Stimulated activated CD4-positive, alpha-beta T cell treated with anti-CD3 and anti-CD28 coated beads, Interleukin-12 subunit alpha, Interleukin-12 subunit beta, amount 100 ng/mL, for 48 hours (primary cell): ENCODE results near the gene C16orf92.

Source experiments
- DNase-seq, 3 donors: peaks; one replicate each; pipeline ENCODE4 v3.0.0-alpha.2; 2020; ENCODE audit warnings: low read depth in 2 of 3, low spot score in 1 of 3

The C16orf92 gene

GRCh38 chr16:30022887-30023286 is at the start of gene C16orf92:
Gene C16orf92 (plus strand): TSS chr16:30023198. CDS start chr16:30023341, 143 bp downstream.
- DNase-seq: no peak

GRCh38 chr16:29973384-29974246 is 49.4 kb upstream of the C16orf92 start, which contains the start of gene TAOK2:
Gene TAOK2 (plus strand): TSS chr16:29973868. CDS start chr16:29977773, 3,905 bp downstream.
- DNase-seq: peak; percentile 90 to 97 (median 96)

GRCh38 chr16:29974291-29975133 is 48.5 kb upstream of the C16orf92 start:
- no peak for DNase-seq

GRCh38 chr16:29975134-29975538 is 47.9 kb upstream of the C16orf92 start:
- no peak for DNase-seq

- DNase-seq: no peak
These were observed 47.0 kb upstream of the C16orf92 start for GRCh38 chr16:29975811-29976511.

- no peak for DNase-seq
These were observed 45.8 kb upstream of the C16orf92 start for GRCh38 chr16:29977063-29977825.

- no peak for DNase-seq
These were observed 44.9 kb upstream of the C16orf92 start for GRCh38 chr16:29978081-29978480.

GRCh38 chr16:29978564-29979270 is 44.3 kb upstream of the C16orf92 start:
- no peak for DNase-seq

- no peak for DNase-seq
These were observed 40.2 kb upstream of the C16orf92 start for GRCh38 chr16:29982560-29983419.

GRCh38 chr16:29983420-29984136 is 39.4 kb upstream of the C16orf92 start:
- DNase-seq: no peak

- no peak for DNase-seq
These were observed 38.7 kb upstream of the C16orf92 start for GRCh38 chr16:29984137-29984763.

GRCh38 chr16:29984764-29985147 is 38.2 kb upstream of the C16orf92 start:
- no peak for DNase-seq

GRCh38 chr16:29985271-29985811 is 37.7 kb upstream of the C16orf92 start:
- DNase-seq: no peak

- no peak for DNase-seq
These were observed 36.8 kb upstream of the C16orf92 start for GRCh38 chr16:29986231-29986630.

- DNase-seq: no peak
These were observed 36.1 kb upstream of the C16orf92 start for GRCh38 chr16:29986931-29987330.

GRCh38 chr16:29987371-29988085 is 35.5 kb upstream of the C16orf92 start:
- DNase-seq: no peak
